GM12878 (cell line): ENCODE results near the gene PDGFC. TPM values are rescaled to one million over a fixed set of nuclear protein-coding genes. Genes with fewer than 3 reads are reported as not detected.

ENCODE experiments used
- ATAC-seq: fragments of 200-7000 bp; cut with Tn5 transposase; 3 replicates; pipeline ENCODE4 v1.9.1; 2020; ENCODE audit warnings: mild to moderate bottlenecking, moderate library complexity
- BruUV-seq: library from RNA; stranded (reverse); fragments of 400-500 nt; replicated peaks from 2 replicates; lab custom pipeline; 2021; lab: Mats Ljungman, UMichigan
- CTCF ChIA-PET: fragments of 300-600 bp; sonication (Branson Sonifier 250); formaldehyde crosslinking; extraction: SDS; loops from one replicate; lab custom pipeline; 2021; ENCODE audit warnings: inconsistent platforms; lab: Yijun Ruan, JAX
- POLR2A ChIA-PET: fragments of 350-600 bp; formaldehyde crosslinking; extraction: SDS; loops from one replicate; lab custom pipeline; 2021; ENCODE audit warnings: inconsistent platforms; lab: Charles Lee
- RAD21 ChIA-PET: fragments of 300-600 bp; sonication (Branson Sonifier 250); formaldehyde crosslinking; loops from one replicate; lab custom pipeline; 2023; ENCODE audit warnings: antibody characterized with exemption; ENCODE audit not compliant: unreplicated experiment; lab: Charles Lee
- SMC1A ChIA-PET: fragments of 300-600 bp; sonication (Branson Sonifier 250); formaldehyde crosslinking; loops from one replicate; lab custom pipeline; 2023; ENCODE audit not compliant: unreplicated experiment, uncharacterized antibody; lab: Charles Lee
- DNase-seq: peaks from one replicate; pipeline ENCODE4 v3.0.0-alpha.2; 2011; ENCODE audit warnings: low read depth, low spot score
- FAIRE-seq: peaks from 3 replicates; lab custom pipeline; 2011; peaks lifted over from hg19 to GRCh38; lab: Jason Lieb, UNC
- H2AFZ ChIP-seq: 2 replicates; pipeline ENCODE4 v1.6.0; 2011; ENCODE audit warnings: low read depth, low read length, control low read depth; ENCODE audit not compliant: control insufficient read depth
- H3K27ac ChIP-seq: 2 replicates; pipeline ENCODE4 v1.5.1; 2011; ENCODE audit warnings: control low read depth; ENCODE audit not compliant: control insufficient read depth, insufficient read depth
- H3K27me3 ChIP-seq, 2 experiments: replicated peaks in 1 of 2; 2 replicates each; pipeline versions ENCODE4 v1.6.0 to v1.6.1; 2011; ENCODE audit warnings: low read length in 1 of 2; ENCODE audit not compliant: control insufficient read depth in 2 of 2, insufficient read depth in 2 of 2
- H3K36me3 ChIP-seq, 2 experiments: 2 replicates each; pipeline ENCODE4 v1.5.1; 2011; ENCODE audit warnings: low read length in 1 of 2; ENCODE audit not compliant: control insufficient read depth in 2 of 2, insufficient read depth in 2 of 2
- H3K4me1 ChIP-seq: 2 replicates; pipeline ENCODE4 v1.6.1; 2011; ENCODE audit warnings: mild to moderate bottlenecking, low read length, moderate library complexity, mixed read lengths; ENCODE audit not compliant: control insufficient read depth, insufficient read depth
- H3K4me2 ChIP-seq: 2 replicates; pipeline ENCODE4 v1.6.0; 2011; ENCODE audit warnings: control low read depth; ENCODE audit not compliant: control insufficient read depth, insufficient read depth
- H3K4me3 ChIP-seq: fragments of 200-600 bp; sonication (generic); 2 replicates; pipeline ENCODE4 v1.5.1; 2016
- H3K79me2 ChIP-seq: 2 replicates; pipeline ENCODE4 v1.6.0; 2011; ENCODE audit warnings: low read length; ENCODE audit not compliant: control insufficient read depth, insufficient read depth
- H3K9ac ChIP-seq: 2 replicates; pipeline ENCODE4 v1.8.0; 2011; ENCODE audit warnings: low read length, control low read depth, mixed read lengths; ENCODE audit not compliant: control insufficient read depth, insufficient read depth
- H3K9me3 ChIP-seq: replicated peaks from 3 replicates; pipeline ENCODE4 v1.5.1; 2011; ENCODE audit warnings: mild to moderate bottlenecking, low read length; ENCODE audit not compliant: control insufficient read depth, insufficient read depth
- H4K20me1 ChIP-seq: 2 replicates; pipeline ENCODE4 v1.6.0; 2011; ENCODE audit not compliant: control insufficient read depth, insufficient read depth
- CBFB ChIP-seq: IDR thresholded peaks from 2 replicates; pipeline ENCODE4 v1.6.1; 2016; ENCODE audit warnings: antibody characterized with exemption, low read depth
- CHD1 ChIP-seq: IDR thresholded peaks from 2 replicates; pipeline ENCODE4 v1.6.1; 2012; ENCODE audit warnings: low read depth, low read length, improper control_type of control experiment
- E2F8 ChIP-seq: fragments of 450-650 bp; IDR thresholded peaks from 2 replicates; pipeline ENCODE4 v1.6.1; 2018; ENCODE audit warnings: mild to moderate bottlenecking, low read depth, moderate library complexity; ENCODE audit not compliant: partially characterized antibody
- EED ChIP-seq: sonication (generic); IDR thresholded peaks from 2 replicates; pipeline ENCODE4 v1.6.1; 2016; ENCODE audit warnings: antibody characterized with exemption, low read depth
- HDAC2 ChIP-seq: fragments of 200-600 bp; sonication (generic); IDR thresholded peaks from 2 replicates; pipeline ENCODE4 v1.6.1; 2017
- HDAC6 ChIP-seq: fragments of 200-600 bp; sonication (generic); IDR thresholded peaks from one replicate; pipeline ENCODE4 v1.8.0; 2017; ENCODE audit warnings: antibody characterized with exemption; ENCODE audit not compliant: unreplicated experiment
- JUNB ChIP-seq: IDR thresholded peaks from 2 replicates; pipeline ENCODE4 v1.6.1; 2016; ENCODE audit warnings: antibody characterized with exemption, mild to moderate bottlenecking
- JUND ChIP-seq: IDR thresholded peaks from 2 replicates; pipeline ENCODE4 v1.6.1; 2012; ENCODE audit warnings: low read depth, mild to moderate bottlenecking, low read length, improper control_type of control experiment, moderate library complexity
- KLF5 ChIP-seq: fragments of 450-650 bp; IDR thresholded peaks from 2 replicates; pipeline ENCODE4 v1.6.1; 2014; ENCODE audit warnings: mild to moderate bottlenecking; ENCODE audit not compliant: partially characterized antibody
- RB1 ChIP-seq: fragments of 450-650 bp; formaldehyde crosslinking; IDR thresholded peaks from 2 replicates; pipeline ENCODE4 v1.6.1; 2017; ENCODE audit warnings: mild to moderate bottlenecking, borderline replicate concordance
- RBBP5 ChIP-seq: fragments of 200-600 bp; sonication (generic); conservative IDR thresholded peaks from 2 replicates; pipeline ENCODE4 v1.6.1; 2016
- SIN3A ChIP-seq: IDR thresholded peaks from 2 replicates; pipeline ENCODE4 v1.6.1; 2012; ENCODE audit warnings: low read depth, low read length, improper control_type of control experiment
- SMC3 ChIP-seq: IDR thresholded peaks from 2 replicates; pipeline ENCODE4 v1.6.1; 2011; ENCODE audit warnings: low read length, improper control_type of control experiment, borderline replicate concordance
- YBX1 ChIP-seq: fragments of 450-650 bp; IDR thresholded peaks from 2 replicates; pipeline ENCODE4 v1.6.1; 2016; ENCODE audit warnings: antibody characterized with exemption
- WGBS: methylation state at CpG from one replicate; pipeline ENCODE4 v1.1.6; 2016; ENCODE audit warnings: low lambda C conversion rate; ENCODE audit not compliant: insufficient replicate concordance, insufficient coverage; ENCODE audit errors: missing lambda C conversion rate; 5-methylcytosine and 5-hydroxymethylcytosine counted together
- in situ Hi-C: fragments of 300-500 bp; cut with MboI; formaldehyde crosslinking; loops from 9 replicates; pipeline ENCODE4 v1.14.3; 2018; ENCODE audit warnings: mixed read lengths
- intact Hi-C: fragments of 100-400 bp; cut with micrococcal nuclease; formaldehyde crosslinking; loops from one replicate; pipeline ENCODE4 v1.14.2; 2022; ENCODE audit not compliant: unreplicated experiment
- polyA plus RNA-seq, 11 experiments: library from polyadenylated mRNA; depleted of rRNA in 4 of 11; unstranded in 6 of 11; stranded (reverse) in 5 of 11; fragments of >200 nt; fragmentation: Nextera tagmentation in 4 of 11; fragmentation: Illumina TruSeq in 1 of 11; extraction: Ambion mirVana in 4 of 11; extraction: Trizol in 1 of 11; gene quantifications; 1 replicate in 1 of 11; 2 replicates in 10 of 11; pipeline versions ENCODE4 v1.2.1 to v1.2.3, GENCODE V29; 2011 to 2016; ENCODE audit warnings: inconsistent platforms in 2 of 11, missing spikeins in 2 of 11, low read depth in 1 of 11
- total RNA-seq, 4 experiments: library from RNA; depleted of rRNA in 3 of 4; stranded (reverse); fragments of >200 nt in 3 of 4; fragmentation: Illumina TruSeq in 1 of 4; extraction: Trizol in 1 of 4; gene quantifications; 2 replicates each; pipeline versions ENCODE4 v1.2.1 to v1.2.3, GENCODE V29; 2013 to 2021

Gene PDGFC
- total and polyA plus RNA-seq, 10 of the 15 experiments (the other 5 are each of a cell fraction or from before 2014, with no cell fraction given): 0.02 to 0.18 TPM; not detected in 8

- RAD21 ChIA-PET: no interaction called here
- SMC1A ChIA-PET: no interaction called here
- POLR2A ChIA-PET: interaction anchor here (0.6 kb wide), 1 partner anchor 498 kb away, joined by 4 read pairs; no protein-coding TSS in a partner anchor
These were observed 2.7 kb upstream of the PDGFC start for GRCh38 chr4:156974264-156974663.

GRCh38 chr4:156972379-156973015 lies 898 bp upstream of the PDGFC start:
- ATAC-seq (no peak), FAIRE-seq (no peak), DNase-seq (no peak)
- SMC1A ChIA-PET: no interaction called here
- in situ Hi-C loops (loop anchor here (25.0 kb wide), 1 partner anchor 1160 kb away; no protein-coding TSS in a partner anchor), intact Hi-C loops (no loop called here)
- Histone ChIP-seq H3K27ac (no peak overlapping the region), H2AFZ (no peak overlapping the region), H3K36me3 (no peaks in the 10 kb centered on the region), H3K9me3 (no peaks in the 10 kb centered on the region; the same call in 2 of the 3 replicates), H4K20me1 (no peaks in the 10 kb centered on the region), H3K4me2 (no peak overlapping the region), H3K4me1 (no peaks in the 10 kb centered on the region), H3K4me3 (no peak overlapping the region), H3K9ac (no peak overlapping the region), H3K27me3 (peaks cover 4 to 18% of the 10 kb centered on the region in 2 experiments), H3K79me2 (no peaks in the 10 kb centered on the region)
- POLR2A ChIA-PET: no interaction called here
- CTCF ChIA-PET: no interaction called here
- WGBS: 12% methylated on average over 8 of the region's 8 CpGs
- RAD21 ChIA-PET: no interaction called here
- no TSS peak for BruUV-seq
- TF ChIP-seq YBX1: no peak
- TF ChIP-seq KLF5: no peak
- TF ChIP-seq HDAC6: no peak
- TF ChIP-seq JUND: no peak
- no peak for TF ChIP-seq JUNB
- no peak for TF ChIP-seq RB1
- TF ChIP-seq E2F8: no peak
- no peak for TF ChIP-seq HDAC2
- no peak for TF ChIP-seq EED

More at GRCh38 chr4:156974264-156974663, 2.7 kb upstream of the PDGFC start:
- H3K4me1 ChIP-seq: no peaks in the 10 kb centered on the region
- no peak overlapping the region for H3K4me3 ChIP-seq
- intact Hi-C loops (no loop called here), in situ Hi-C loops (loop anchor here (25.0 kb wide), 1 partner anchor 1162 kb away; no protein-coding TSS in a partner anchor)
- H4K20me1 ChIP-seq: no peaks in the 10 kb centered on the region
- FAIRE-seq (no peak), DNase-seq (no peak), ATAC-seq (no peak)
- H2AFZ ChIP-seq: no peak overlapping the region
- H3K27me3 ChIP-seq: peaks cover 4 to 15% of the 10 kb centered on the region in 2 experiments
- H3K4me2 ChIP-seq: no peak overlapping the region
- WGBS: 54% methylated on average over 1 of the region's 1 CpG
- H3K36me3 ChIP-seq: no peaks in the 10 kb centered on the region
- BruUV-seq: no TSS peak
- no peak overlapping the region for H3K9ac ChIP-seq
- CTCF ChIA-PET: no interaction called here
- H3K79me2 ChIP-seq: no peaks in the 10 kb centered on the region
- TF ChIP-seq SIN3A (no peak), CBFB (no peak), SMC3 (no peak), CHD1 (no peak), RBBP5 (no peak)
- no peaks in the 10 kb centered on the region for H3K9me3 ChIP-seq
- no peak overlapping the region for H3K27ac ChIP-seq
